NCI-H748 treated with DMSO at 0.1 percent for 48 hours (cell line): ENCODE data around the gene NEK9.
A peak's percentile ranks its signal among the peaks of the same experiment; 100 is the strongest.
"Not testable (repeated sequence)": the region's sequence is repeated elsewhere in the genome, so short reads cannot be mapped to it uniquely, and the experiment has no call there.

Experiments used
- DNase-seq: peaks from one replicate; lab custom pipeline; 2025; lab: John Stamatoyannopoulos, UW

NEK9 gene

GRCh38 chr14:75101491-75101890 is 25.4 kb downstream of the NEK9 start:
- no peak for DNase-seq

GRCh38 chr14:75098682-75099081 is 28.2 kb downstream of the NEK9 start:
- no peak for DNase-seq

- DNase-seq = no peak
These were observed 28.6 kb downstream of the NEK9 start for GRCh38 chr14:75098212-75098611.

- DNase-seq = no peak
These were observed 29.9 kb downstream of the NEK9 start for GRCh38 chr14:75096959-75097358.

- no peak for DNase-seq
These were observed 31.2 kb downstream of the NEK9 start for GRCh38 chr14:75095690-75096089.

- DNase-seq = no peak
These were observed 32.0 kb downstream of the NEK9 start for GRCh38 chr14:75094896-75095295.

GRCh38 chr14:75092698-75093097 is 34.1 kb downstream of the NEK9 start:
- DNase-seq = no peak

GRCh38 chr14:75091251-75091650 is 35.6 kb downstream of the NEK9 start:
- no peak for DNase-seq

- no peak for DNase-seq
These were observed 36.5 kb downstream of the NEK9 start for GRCh38 chr14:75090353-75090752.

- peak; percentile 46 for DNase-seq
These were observed 38.1 kb downstream of the NEK9 start for GRCh38 chr14:75088566-75089373.

- no peak for DNase-seq
These were observed 38.7 kb downstream of the NEK9 start for GRCh38 chr14:75088153-75088552.

- DNase-seq = no peak
These were observed 42.3 kb downstream of the NEK9 start for GRCh38 chr14:75084513-75084912.

- DNase-seq = no peak
These were observed 43.6 kb downstream of the NEK9 start for GRCh38 chr14:75083271-75083670.

GRCh38 chr14:75081660-75082229 is 45.1 kb downstream of the NEK9 start:
- no peak for DNase-seq

GRCh38 chr14:75079521-75079920 is 47.3 kb downstream of the NEK9 start:
- no peak for DNase-seq

GRCh38 chr14:75077794-75078193 is 49.1 kb downstream of the NEK9 start:
- DNase-seq = no peak

- no peak for DNase-seq
These were observed 56.5 kb downstream of the NEK9 start for GRCh38 chr14:75070383-75070782.

- DNase-seq = no peak
These were observed 57.1 kb downstream of the NEK9 start for GRCh38 chr14:75069811-75070145.

- peak; percentile 62 for DNase-seq
These were observed 57.6 kb downstream of the NEK9 start, which contains the start of gene ZC2HC1C for GRCh38 chr14:75069121-75069810. ZC2HC1C (plus strand) TSS chr14:75069641; CDS start chr14:75070574, 933 bp downstream.

- peak; percentile 28 for DNase-seq
These were observed 58.3 kb downstream of the NEK9 start for GRCh38 chr14:75068294-75069120.

GRCh38 chr14:75067765-75068164 is 59.1 kb downstream of the NEK9 start:
- not testable (repeated sequence) for DNase-seq

- no peak for DNase-seq
These were observed 59.6 kb downstream of the NEK9 start for GRCh38 chr14:75067212-75067611.
